HepG2 (cell line): ENCODE results near the gene TUBG2. TPM values are rescaled to one million over a fixed set of nuclear protein-coding genes. Genes with fewer than 3 reads are reported as not detected.
A peak's percentile ranks its signal among the peaks of the same experiment; 100 is the strongest.

Source experiments
- ARNT ChIP-seq: fragments of 450-650 bp; IDR thresholded peaks from 2 replicates; pipeline ENCODE4 v1.6.1; 2017
- CBX5 ChIP-seq: sonication (generic); formaldehyde crosslinking; IDR thresholded peaks from 2 replicates; pipeline ENCODE4 v1.4.0; 2020; ENCODE audit warnings: missing genetic modification reagents, borderline replicate concordance
- ELF4 ChIP-seq: sonication (generic); formaldehyde crosslinking; IDR thresholded peaks from 2 replicates; pipeline ENCODE4 v1.5.0; 2020; ENCODE audit warnings: missing genetic modification reagents, mild to moderate bottlenecking, moderate library complexity, borderline replicate concordance
- HDAC1 ChIP-seq: sonication (generic); formaldehyde crosslinking; IDR thresholded peaks from 2 replicates; pipeline ENCODE4 v1.5.1; 2020; ENCODE audit warnings: mild to moderate bottlenecking, missing genetic modification reagents
- KLF16 ChIP-seq, 2 experiments: sonication (generic) in 1 of 2; formaldehyde crosslinking in 1 of 2; IDR thresholded peaks; 2 replicates each; pipeline versions ENCODE4 v1.6.1 to v1.8.0; 2016 to 2023; ENCODE audit warnings: missing genetic modification reagents in 2 of 2, missing compliant biosample characterization in 1 of 2
- NAIF1 ChIP-seq: sonication (generic); formaldehyde crosslinking; IDR thresholded peaks from 2 replicates; pipeline ENCODE4 v1.5.0; 2020; ENCODE audit warnings: mild to moderate bottlenecking, missing genetic modification reagents, borderline replicate concordance
- POLR2AphosphoS2 ChIP-seq: IDR thresholded peaks from 2 replicates; pipeline ENCODE4 v1.6.1; 2011; ENCODE audit warnings: low read depth, low read length, improper control_type of control experiment
- RAD51 ChIP-seq: fragments of 450-650 bp; IDR thresholded peaks from 2 replicates; pipeline ENCODE4 v1.6.1; 2016; ENCODE audit warnings: borderline replicate concordance
- ZFP36L2 ChIP-seq: sonication (generic); formaldehyde crosslinking; IDR thresholded peaks from 2 replicates; pipeline ENCODE4 v1.4.0; 2020; ENCODE audit warnings: missing genetic modification reagents
- ZFP82 ChIP-seq: sonication (generic); formaldehyde crosslinking; IDR thresholded peaks from 2 replicates; pipeline ENCODE4 v1.5.1; 2020; ENCODE audit warnings: mild to moderate bottlenecking, missing genetic modification reagents, borderline replicate concordance
- ZNF121 ChIP-seq: sonication (generic); formaldehyde crosslinking; IDR thresholded peaks from 2 replicates; pipeline ENCODE4 v1.5.0; 2020; ENCODE audit warnings: mild to moderate bottlenecking, missing genetic modification reagents
- ZNF160 ChIP-seq: sonication (generic); formaldehyde crosslinking; IDR thresholded peaks from 2 replicates; pipeline ENCODE4 v1.8.0; 2022; ENCODE audit warnings: mild to moderate bottlenecking, inconsistent platforms, missing genetic modification reagents
- ZNF232 ChIP-seq: sonication (generic); formaldehyde crosslinking; IDR thresholded peaks from 2 replicates; pipeline ENCODE4 v1.4.0; 2020; ENCODE audit warnings: missing genetic modification reagents, borderline replicate concordance
- ZNF546 ChIP-seq: sonication (generic); formaldehyde crosslinking; conservative IDR thresholded peaks from 2 replicates; pipeline ENCODE4 v1.8.1; 2023; ENCODE audit warnings: mild to moderate bottlenecking, missing genetic modification reagents
- ZNF773 ChIP-seq: sonication (generic); formaldehyde crosslinking; IDR thresholded peaks from 2 replicates; pipeline ENCODE4 v1.4.0; 2020; ENCODE audit warnings: missing genetic modification reagents, borderline replicate concordance
- polyA plus RNA-seq, 8 experiments: library from polyadenylated mRNA; depleted of rRNA in 3 of 8; stranded (reverse) in 7 of 8; unstranded in 1 of 8; fragments of >200 nt; fragmentation: Illumina TruSeq in 4 of 8; extraction: Trizol in 4 of 8; gene quantifications; 2 replicates each; pipeline versions ENCODE4 v1.2.1 to v1.2.3, GENCODE V29; 2011 to 2016; ENCODE audit warnings: low read depth in 4 of 8, missing spikeins in 1 of 8, mixed read lengths in 1 of 8; ENCODE audit not compliant: insufficient read depth in 1 of 8
- total RNA-seq, 5 experiments: library from RNA; depleted of rRNA; stranded (reverse); fragments of >200 nt; fragmentation: Illumina TruSeq; extraction: Trizol; gene quantifications; 2 replicates each; pipeline ENCODE4 v1.2.3, GENCODE V29; 2016; ENCODE audit warnings: low read depth in 1 of 5
- TF ChIP-seq, protein P1 (sequence below): sonication (generic); formaldehyde crosslinking; IDR thresholded peaks from 2 replicates; pipeline ENCODE4 v1.4.0; 2020; ENCODE audit warnings: missing genetic modification reagents, low read depth, mild to moderate bottlenecking, borderline replicate concordance
- TF ChIP-seq, protein P2 (sequence below): sonication (generic); formaldehyde crosslinking; IDR thresholded peaks from 2 replicates; pipeline ENCODE4 v1.4.0; 2020; ENCODE audit warnings: missing genetic modification reagents
- TF ChIP-seq, protein P3 (sequence below): sonication (generic); formaldehyde crosslinking; IDR thresholded peaks from 2 replicates; pipeline ENCODE4 v1.9.0; 2022; ENCODE audit warnings: missing genetic modification reagents, mild to moderate bottlenecking, borderline replicate concordance
- TF ChIP-seq, protein P4 (sequence below): sonication (generic); IDR thresholded peaks from 2 replicates; pipeline ENCODE4 v1.6.1; 2016; ENCODE audit warnings: low read depth, borderline replicate concordance
- TF ChIP-seq, protein P5 (sequence below): IDR thresholded peaks from 2 replicates; pipeline ENCODE4 v1.6.1; 2016; ENCODE audit warnings: mild to moderate bottlenecking, missing biosample characterization, missing genetic modification reagents

The TUBG2 gene
- total and polyA plus RNA-seq, 2 of the 13 experiments (the other 11 are each of a cell fraction or from before 2014, with no cell fraction given): 16.0 to 42.3 TPM

DNA sequence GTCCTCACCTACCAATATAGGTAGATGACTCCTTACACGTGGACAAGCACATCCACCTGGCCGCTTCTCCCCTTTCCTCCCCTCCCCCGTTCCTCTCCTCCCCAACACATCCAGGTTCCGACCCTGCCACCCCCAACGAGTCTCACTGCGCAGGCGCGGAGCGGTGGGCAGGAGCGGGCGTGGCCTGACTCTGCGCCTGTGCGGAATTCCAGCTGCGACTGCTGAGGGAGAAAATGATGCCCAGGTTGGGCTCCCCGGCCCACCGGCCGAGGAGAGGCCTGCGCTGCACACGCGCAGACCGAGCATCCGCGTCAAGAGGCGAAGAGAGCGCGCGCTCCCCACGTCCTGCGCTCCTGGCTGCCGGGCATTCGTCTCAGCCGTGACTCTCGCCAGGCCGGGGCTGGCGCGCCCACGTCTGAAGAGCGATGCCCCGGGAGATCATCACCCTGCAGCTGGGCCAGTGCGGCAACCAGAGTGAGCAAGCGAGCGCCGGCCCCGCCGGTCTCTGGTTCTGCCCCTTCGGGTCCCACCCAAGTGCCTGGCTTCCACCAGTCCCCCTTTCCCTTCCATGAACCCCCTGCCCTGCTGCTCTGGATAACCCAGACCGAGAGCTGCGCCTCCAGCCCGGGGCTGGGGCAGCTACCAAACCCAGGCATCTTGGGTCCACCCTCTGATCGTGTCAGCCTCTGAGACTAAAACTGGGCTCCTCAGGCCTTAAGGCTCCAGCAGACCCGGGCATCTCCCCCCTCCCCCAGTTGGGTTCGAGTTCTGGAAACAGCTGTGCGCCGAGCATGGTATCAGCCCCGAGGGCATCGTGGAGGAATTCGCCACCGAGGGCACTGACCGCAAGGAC lies at the start of gene TUBG2 (continued):
- TF ChIP-seq ELF4: no peak
- TF ChIP-seq, protein P1, sequence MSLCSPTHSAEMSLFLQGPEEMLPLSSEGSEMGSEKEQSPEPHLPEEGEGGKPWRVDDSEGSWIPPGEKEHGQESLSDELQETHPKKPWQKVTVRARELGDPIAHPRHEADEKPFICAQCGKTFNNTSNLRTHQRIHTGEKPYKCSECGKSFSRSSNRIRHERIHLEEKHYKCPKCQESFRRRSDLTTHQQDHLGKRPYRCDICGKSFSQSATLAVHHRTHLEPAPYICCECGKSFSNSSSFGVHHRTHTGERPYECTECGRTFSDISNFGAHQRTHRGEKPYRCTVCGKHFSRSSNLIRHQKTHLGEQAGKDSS (CRISPR knock-in tag): peak; percentile 88; the same call in 1 of the 2 replicates
- peak; percentile 69; the same call in 1 of the 2 replicates for TF ChIP-seq ZNF160 (CRISPR knock-in tag)
- 0 out of 2 replicates have a peak, but pooled peaks have one; percentile 22 for TF ChIP-seq NAIF1 (CRISPR knock-in tag)
- TF ChIP-seq ARNT: no peak
- TF ChIP-seq HDAC1 (CRISPR knock-in tag): peak; percentile 93
- 0 out of 2 replicates have a peak, but pooled peaks have one; percentile 42 for TF ChIP-seq ZFP36L2 (CRISPR knock-in tag)
- TF ChIP-seq, protein P2, sequence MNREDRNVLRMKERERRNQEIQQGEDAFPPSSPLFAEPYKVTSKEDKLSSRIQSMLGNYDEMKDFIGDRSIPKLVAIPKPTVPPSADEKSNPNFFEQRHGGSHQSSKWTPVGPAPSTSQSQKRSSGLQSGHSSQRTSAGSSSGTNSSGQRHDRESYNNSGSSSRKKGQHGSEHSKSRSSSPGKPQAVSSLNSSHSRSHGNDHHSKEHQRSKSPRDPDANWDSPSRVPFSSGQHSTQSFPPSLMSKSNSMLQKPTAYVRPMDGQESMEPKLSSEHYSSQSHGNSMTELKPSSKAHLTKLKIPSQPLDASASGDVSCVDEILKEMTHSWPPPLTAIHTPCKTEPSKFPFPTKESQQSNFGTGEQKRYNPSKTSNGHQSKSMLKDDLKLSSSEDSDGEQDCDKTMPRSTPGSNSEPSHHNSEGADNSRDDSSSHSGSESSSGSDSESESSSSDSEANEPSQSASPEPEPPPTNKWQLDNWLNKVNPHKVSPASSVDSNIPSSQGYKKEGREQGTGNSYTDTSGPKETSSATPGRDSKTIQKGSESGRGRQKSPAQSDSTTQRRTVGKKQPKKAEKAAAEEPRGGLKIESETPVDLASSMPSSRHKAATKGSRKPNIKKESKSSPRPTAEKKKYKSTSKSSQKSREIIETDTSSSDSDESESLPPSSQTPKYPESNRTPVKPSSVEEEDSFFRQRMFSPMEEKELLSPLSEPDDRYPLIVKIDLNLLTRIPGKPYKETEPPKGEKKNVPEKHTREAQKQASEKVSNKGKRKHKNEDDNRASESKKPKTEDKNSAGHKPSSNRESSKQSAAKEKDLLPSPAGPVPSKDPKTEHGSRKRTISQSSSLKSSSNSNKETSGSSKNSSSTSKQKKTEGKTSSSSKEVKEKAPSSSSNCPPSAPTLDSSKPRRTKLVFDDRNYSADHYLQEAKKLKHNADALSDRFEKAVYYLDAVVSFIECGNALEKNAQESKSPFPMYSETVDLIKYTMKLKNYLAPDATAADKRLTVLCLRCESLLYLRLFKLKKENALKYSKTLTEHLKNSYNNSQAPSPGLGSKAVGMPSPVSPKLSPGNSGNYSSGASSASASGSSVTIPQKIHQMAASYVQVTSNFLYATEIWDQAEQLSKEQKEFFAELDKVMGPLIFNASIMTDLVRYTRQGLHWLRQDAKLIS (CRISPR knock-in tag): no peak
- TF ChIP-seq, protein P3, sequence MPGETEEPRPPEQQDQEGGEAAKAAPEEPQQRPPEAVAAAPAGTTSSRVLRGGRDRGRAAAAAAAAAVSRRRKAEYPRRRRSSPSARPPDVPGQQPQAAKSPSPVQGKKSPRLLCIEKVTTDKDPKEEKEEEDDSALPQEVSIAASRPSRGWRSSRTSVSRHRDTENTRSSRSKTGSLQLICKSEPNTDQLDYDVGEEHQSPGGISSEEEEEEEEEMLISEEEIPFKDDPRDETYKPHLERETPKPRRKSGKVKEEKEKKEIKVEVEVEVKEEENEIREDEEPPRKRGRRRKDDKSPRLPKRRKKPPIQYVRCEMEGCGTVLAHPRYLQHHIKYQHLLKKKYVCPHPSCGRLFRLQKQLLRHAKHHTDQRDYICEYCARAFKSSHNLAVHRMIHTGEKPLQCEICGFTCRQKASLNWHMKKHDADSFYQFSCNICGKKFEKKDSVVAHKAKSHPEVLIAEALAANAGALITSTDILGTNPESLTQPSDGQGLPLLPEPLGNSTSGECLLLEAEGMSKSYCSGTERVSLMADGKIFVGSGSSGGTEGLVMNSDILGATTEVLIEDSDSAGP (CRISPR knock-in tag): peak; percentile 78
- TF ChIP-seq ZNF232 (CRISPR knock-in tag): no peak
- TF ChIP-seq, protein P4, sequence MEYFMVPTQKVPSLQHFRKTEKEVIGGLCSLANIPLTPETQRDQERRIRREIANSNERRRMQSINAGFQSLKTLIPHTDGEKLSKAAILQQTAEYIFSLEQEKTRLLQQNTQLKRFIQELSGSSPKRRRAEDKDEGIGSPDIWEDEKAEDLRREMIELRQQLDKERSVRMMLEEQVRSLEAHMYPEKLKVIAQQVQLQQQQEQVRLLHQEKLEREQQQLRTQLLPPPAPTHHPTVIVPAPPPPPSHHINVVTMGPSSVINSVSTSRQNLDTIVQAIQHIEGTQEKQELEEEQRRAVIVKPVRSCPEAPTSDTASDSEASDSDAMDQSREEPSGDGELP: peak; percentile 91; the same call in 1 of the 2 replicates
- TF ChIP-seq CBX5: peak; percentile 86; the same call in 1 of the 2 replicates
- no peak for TF ChIP-seq POLR2AphosphoS2
- TF ChIP-seq ZFP82 (CRISPR knock-in tag): 0 out of 2 replicates have a peak, but pooled peaks have one; percentile 67
- TF ChIP-seq, protein P5, sequence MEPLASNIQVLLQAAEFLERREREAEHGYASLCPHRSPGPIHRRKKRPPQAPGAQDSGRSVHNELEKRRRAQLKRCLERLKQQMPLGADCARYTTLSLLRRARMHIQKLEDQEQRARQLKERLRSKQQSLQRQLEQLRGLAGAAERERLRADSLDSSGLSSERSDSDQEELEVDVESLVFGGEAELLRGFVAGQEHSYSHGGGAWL (CRISPR knock-in tag): peak; percentile 35; the same call in 1 of the 2 replicates
- TF ChIP-seq RAD51: no peak
- no peak for TF ChIP-seq ZNF121 (CRISPR knock-in tag)
- no peak for TF ChIP-seq ZNF546 (CRISPR knock-in tag)
- peak in 1 of 2 experiments; percentile 81; a peak in 2 of 4 replicates for TF ChIP-seq KLF16 (CRISPR knock-in tag; IDR thresholded peaks at IDR 0.05)
- TF ChIP-seq ZNF773: no peak; the same call in 1 of the 2 replicates
